Measurements from ENCODE around the gene AHNAK2.
"Not testable (repeated sequence)": the region's sequence is repeated elsewhere in the genome, so short reads cannot be mapped to it uniquely, and the experiment has no call there.

The AHNAK2 gene

GRCh38 chr14:104895207-104895785 lies 82.9 kb downstream of the AHNAK2 start:
- DNase-seq, result no peak

- DNase-seq, result no peak
Observed at GRCh38 chr14:104894331-104895206, 83.6 kb downstream of the AHNAK2 start.

GRCh38 chr14:104893435-104894207 lies 84.6 kb downstream of the AHNAK2 start:
- no peak for DNase-seq

- no peak for DNase-seq
Observed at GRCh38 chr14:104892531-104893434, 85.4 kb downstream of the AHNAK2 start.

GRCh38 chr14:104891664-104892530 lies 86.3 kb downstream of the AHNAK2 start:
- DNase-seq, result no peak

- no peak for DNase-seq
Observed at GRCh38 chr14:104891121-104891551, 87.0 kb downstream of the AHNAK2 start.

- not testable (repeated sequence) for DNase-seq
Observed at GRCh38 chr14:104890292-104890691, 87.9 kb downstream of the AHNAK2 start.

- DNase-seq, result no peak
Observed at GRCh38 chr14:104889375-104889757, 88.8 kb downstream of the AHNAK2 start.

GRCh38 chr14:104888489-104889374 lies 89.4 kb downstream of the AHNAK2 start:
- DNase-seq, result no peak

- DNase-seq, result no peak
Observed at GRCh38 chr14:104887623-104888488, 90.3 kb downstream of the AHNAK2 start.
